GM19025 (cell line): ENCODE data around the gene KRT6A.

Source experiments
- ATAC-seq: cut with Tn5 transposase; IDR thresholded peaks from one replicate; pipeline ENCODE4 v1.9.1; 2021; ENCODE audit warnings: mild to moderate bottlenecking, low read depth, moderate library complexity; ENCODE audit not compliant: unreplicated experiment

The KRT6A gene

GRCh38 chr12:52493172-52493571 is at the start of gene KRT6A:
TSS of gene KRT6A (minus strand) at chr12:52493257. CDS start at chr12:52493188, 69 bp downstream.
- no peak for ATAC-seq

GRCh38 chr12:52542157-52542556 is 49.1 kb upstream of the KRT6A start:
- ATAC-seq = no peak

GRCh38 chr12:52541709-52542108 is 48.7 kb upstream of the KRT6A start:
- no peak for ATAC-seq

GRCh38 chr12:52540531-52540930 is 47.5 kb upstream of the KRT6A start:
- no peak for ATAC-seq

GRCh38 chr12:52539821-52540173 is 46.7 kb upstream of the KRT6A start:
- ATAC-seq = no peak

GRCh38 chr12:52539083-52539820 is 46.2 kb upstream of the KRT6A start:
- no peak for ATAC-seq

- no peak for ATAC-seq
Observed at GRCh38 chr12:52537101-52537500, 44.0 kb upstream of the KRT6A start.

GRCh38 chr12:52535574-52535973 is 42.5 kb upstream of the KRT6A start:
- ATAC-seq = no peak

GRCh38 chr12:52534482-52534881 is 41.4 kb upstream of the KRT6A start:
- ATAC-seq = no peak

- ATAC-seq = no peak
Observed at GRCh38 chr12:52533686-52534470, 40.8 kb upstream of the KRT6A start.

- no peak for ATAC-seq
Observed at GRCh38 chr12:52532636-52533035, 39.6 kb upstream of the KRT6A start.

- no peak for ATAC-seq
Observed at GRCh38 chr12:52531566-52532300, 38.7 kb upstream of the KRT6A start.

GRCh38 chr12:52530905-52531304 is 37.8 kb upstream of the KRT6A start:
- no peak for ATAC-seq

GRCh38 chr12:52530366-52530765 is 37.3 kb upstream of the KRT6A start:
- ATAC-seq = no peak

GRCh38 chr12:52529846-52530245 is 36.8 kb upstream of the KRT6A start:
- ATAC-seq = no peak

GRCh38 chr12:52529417-52529816 is 36.4 kb upstream of the KRT6A start:
- no peak for ATAC-seq

GRCh38 chr12:52528641-52529143 is 35.6 kb upstream of the KRT6A start:
- ATAC-seq = no peak

- no peak for ATAC-seq
Observed at GRCh38 chr12:52527121-52527800, 34.2 kb upstream of the KRT6A start.

- ATAC-seq = no peak
Observed at GRCh38 chr12:52526511-52526951, 33.5 kb upstream of the KRT6A start.

- ATAC-seq = no peak
Observed at GRCh38 chr12:52525661-52526499, 32.8 kb upstream of the KRT6A start.
